ENCODE data around the gene GLIPR1L2.
"Not testable (repeated sequence)": the region's sequence is repeated elsewhere in the genome, so short reads cannot be mapped to it uniquely, and the experiment has no call there.

GLIPR1L2 gene

GRCh38 chr12:75437564-75437963 lies 46.7 kb downstream of the GLIPR1L2 start:
- DNase-seq (ENCODE audit: low read depth in 2 of 2) = peak in 1 of 2 donors; percentile 1

- no peak for DNase-seq (ENCODE audit: low read depth in 2 of 2)
These were observed 47.3 kb downstream of the GLIPR1L2 start for GRCh38 chr12:75438059-75438754.

DNA sequence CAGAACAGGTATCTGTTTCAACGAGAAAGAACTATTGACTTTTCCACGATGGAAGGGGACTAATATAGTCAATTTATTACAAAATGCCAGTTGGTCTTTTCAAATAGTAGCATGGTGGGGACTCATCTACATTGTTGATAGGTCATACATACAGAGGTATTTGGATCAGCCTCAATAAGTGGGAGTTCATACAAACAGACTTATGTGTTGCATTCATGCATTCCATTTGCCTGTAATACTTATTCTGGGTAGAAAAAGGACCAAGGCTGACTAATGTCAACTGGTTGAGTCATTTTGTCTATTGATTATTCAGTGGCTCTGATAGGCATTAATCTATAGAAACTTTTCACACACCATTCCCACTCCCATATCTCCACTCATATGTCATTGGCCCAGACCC lies 48.2 kb downstream of the GLIPR1L2 start:
- no peak for DNase-seq (ENCODE audit: low read depth in 2 of 2)

DNA sequence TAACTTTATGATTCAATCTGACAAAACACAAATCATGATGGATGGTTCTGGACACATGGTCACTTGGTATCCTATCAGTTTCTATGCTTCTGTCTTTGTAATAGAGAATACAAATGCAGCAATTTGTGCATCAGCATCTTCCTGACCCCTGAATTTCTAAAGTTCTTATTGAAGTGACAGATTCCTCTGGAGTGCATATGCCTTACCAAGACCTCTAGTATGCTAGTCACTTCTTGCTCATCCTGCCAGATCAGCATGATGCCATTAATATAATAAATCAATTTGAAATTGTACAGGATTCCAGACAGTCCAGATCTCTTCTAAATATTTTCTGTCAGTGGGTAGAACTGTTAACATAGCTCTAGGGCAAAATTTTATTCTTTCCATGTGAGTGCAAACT lies 49.0 kb downstream of the GLIPR1L2 start:
- no peak for DNase-seq (ENCODE audit: low read depth in 2 of 2)

GRCh38 chr12:75441687-75442449 lies 51.0 kb downstream of the GLIPR1L2 start:
- not testable (repeated sequence) for DNase-seq (ENCODE audit: low read depth in 2 of 2)

- not testable (repeated sequence) for DNase-seq (ENCODE audit: low read depth in 2 of 2)
These were observed 51.6 kb downstream of the GLIPR1L2 start for GRCh38 chr12:75442454-75442853.

GRCh38 chr12:75443709-75444108 lies 52.8 kb downstream of the GLIPR1L2 start:
- DNase-seq (ENCODE audit: low read depth in 2 of 2) = no peak

GRCh38 chr12:75444429-75445136 lies 53.7 kb downstream of the GLIPR1L2 start:
- DNase-seq (ENCODE audit: low read depth in 2 of 2) = no peak

GRCh38 chr12:75445137-75445507 lies 54.2 kb downstream of the GLIPR1L2 start:
- not testable (repeated sequence) for DNase-seq (ENCODE audit: low read depth in 2 of 2)

- no peak for DNase-seq (ENCODE audit: low read depth in 2 of 2)
These were observed 56.0 kb downstream of the GLIPR1L2 start for GRCh38 chr12:75446857-75447256.

DNA sequence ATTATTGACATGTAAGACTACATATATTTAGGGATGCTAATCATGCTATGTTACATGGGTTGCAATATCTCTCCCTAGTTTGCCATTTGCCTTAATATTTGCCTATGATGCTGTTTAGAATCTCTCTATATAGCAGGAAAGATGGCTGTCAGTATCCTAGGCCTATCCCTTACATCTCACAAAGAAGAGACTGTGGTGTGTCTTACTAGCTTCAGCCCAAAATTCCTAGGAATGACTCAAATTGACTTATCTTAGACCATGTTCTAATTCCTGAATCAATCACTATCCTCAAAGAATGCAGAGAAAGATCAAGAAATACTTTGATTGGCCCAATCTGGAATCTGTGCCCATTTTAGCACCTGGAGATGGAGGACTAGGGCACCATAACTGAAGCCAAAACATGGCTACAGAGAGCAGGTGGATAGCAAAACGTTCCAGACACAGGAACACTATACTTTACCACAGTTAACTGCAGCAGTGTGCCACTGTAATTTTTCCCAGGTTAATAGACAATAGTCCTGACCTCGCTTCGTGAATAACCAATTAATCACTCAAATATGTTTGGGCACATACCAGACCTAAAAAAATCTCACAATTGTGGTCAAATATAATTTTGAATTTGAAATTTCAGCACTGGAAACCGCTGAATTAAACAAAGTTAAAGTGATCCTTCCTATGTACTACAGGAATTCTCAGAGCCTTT lies 57.0 kb downstream of the GLIPR1L2 start:
- DNase-seq (ENCODE audit: low read depth in 2 of 2) = no peak

DNA sequence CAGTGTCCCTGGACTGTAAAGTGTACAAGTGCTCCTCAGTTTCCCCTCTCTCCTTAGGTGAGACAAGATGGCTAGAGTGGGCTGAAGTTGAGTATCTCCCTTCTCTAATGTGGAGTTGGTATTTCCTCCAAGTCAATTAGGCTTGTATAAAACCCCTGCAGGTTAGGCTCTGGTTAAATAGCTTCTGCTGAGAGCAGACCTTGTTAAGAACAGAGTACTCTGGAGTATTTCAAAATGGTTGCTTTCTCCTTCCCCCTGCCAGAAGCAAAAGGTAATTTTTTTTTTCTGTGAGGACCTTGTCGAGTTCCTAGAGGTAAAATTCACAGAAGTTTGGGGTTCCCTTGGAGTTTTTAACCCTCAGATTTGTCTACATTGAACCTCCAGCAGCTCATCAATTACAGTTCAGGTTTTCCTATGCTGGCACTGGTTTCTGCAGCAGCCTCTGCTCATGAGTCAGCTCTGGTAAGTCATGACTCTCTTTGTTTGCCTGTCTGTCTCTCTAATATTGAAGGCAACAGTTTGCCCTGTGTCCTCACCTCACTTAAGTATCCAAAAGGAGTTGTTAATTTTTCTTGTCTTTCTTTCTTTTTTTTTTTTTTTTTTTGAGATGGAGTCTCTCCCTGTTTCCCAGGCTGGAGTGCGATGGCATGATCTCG lies 61.9 kb downstream of the GLIPR1L2 start:
- no peak for DNase-seq (ENCODE audit: low read depth in 2 of 2)

GRCh38 chr12:75455839-75456238 lies 65.0 kb downstream of the GLIPR1L2 start:
- no peak for DNase-seq (ENCODE audit: low read depth in 2 of 2)

- no peak for DNase-seq (ENCODE audit: low read depth in 2 of 2)
These were observed 66.3 kb downstream of the GLIPR1L2 start for GRCh38 chr12:75457191-75457590.

DNA sequence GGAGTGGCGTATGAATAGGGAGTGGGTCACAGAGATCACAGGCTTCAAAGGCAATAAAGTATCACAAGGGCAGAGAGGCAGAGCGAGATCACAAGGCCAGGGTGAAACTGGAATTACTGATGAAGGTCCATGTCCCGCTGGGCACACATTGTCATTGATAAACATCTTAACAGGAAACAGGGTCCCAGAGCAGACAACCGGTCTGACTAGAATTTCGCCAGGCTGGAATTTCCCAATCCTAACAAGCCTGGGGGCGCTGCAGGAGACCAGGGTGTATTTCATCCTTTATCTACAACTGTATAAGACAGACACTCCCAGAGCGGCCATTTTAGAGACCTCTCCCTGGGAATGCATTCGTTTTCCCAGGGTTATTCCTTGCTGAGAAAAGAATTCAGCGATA lies 67.0 kb downstream of the GLIPR1L2 start:
- not testable (repeated sequence) for DNase-seq (ENCODE audit: low read depth in 2 of 2)

DNA sequence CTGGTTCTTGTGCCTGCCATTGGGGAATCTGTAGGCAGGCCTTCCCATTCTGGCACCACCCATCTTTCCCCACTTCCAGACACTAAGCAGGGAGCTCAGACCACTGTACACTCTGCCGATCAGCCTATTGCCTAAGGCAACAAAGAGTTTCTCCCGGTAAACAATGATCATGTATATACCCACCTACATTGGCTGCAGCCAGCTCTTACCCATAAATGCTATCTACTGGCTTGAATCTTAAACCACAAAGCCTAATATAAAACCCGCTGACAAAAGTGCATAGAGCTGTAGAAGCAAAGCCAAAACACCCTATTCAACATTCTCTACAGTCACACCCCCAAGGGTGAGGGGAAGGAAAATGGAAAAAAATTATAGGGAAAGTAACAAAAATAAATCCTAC lies 68.9 kb downstream of the GLIPR1L2 start:
- no peak for DNase-seq (ENCODE audit: low read depth in 2 of 2)

GRCh38 chr12:75460204-75460603 lies 69.3 kb downstream of the GLIPR1L2 start:
- no peak for DNase-seq (ENCODE audit: low read depth in 2 of 2)

DNA sequence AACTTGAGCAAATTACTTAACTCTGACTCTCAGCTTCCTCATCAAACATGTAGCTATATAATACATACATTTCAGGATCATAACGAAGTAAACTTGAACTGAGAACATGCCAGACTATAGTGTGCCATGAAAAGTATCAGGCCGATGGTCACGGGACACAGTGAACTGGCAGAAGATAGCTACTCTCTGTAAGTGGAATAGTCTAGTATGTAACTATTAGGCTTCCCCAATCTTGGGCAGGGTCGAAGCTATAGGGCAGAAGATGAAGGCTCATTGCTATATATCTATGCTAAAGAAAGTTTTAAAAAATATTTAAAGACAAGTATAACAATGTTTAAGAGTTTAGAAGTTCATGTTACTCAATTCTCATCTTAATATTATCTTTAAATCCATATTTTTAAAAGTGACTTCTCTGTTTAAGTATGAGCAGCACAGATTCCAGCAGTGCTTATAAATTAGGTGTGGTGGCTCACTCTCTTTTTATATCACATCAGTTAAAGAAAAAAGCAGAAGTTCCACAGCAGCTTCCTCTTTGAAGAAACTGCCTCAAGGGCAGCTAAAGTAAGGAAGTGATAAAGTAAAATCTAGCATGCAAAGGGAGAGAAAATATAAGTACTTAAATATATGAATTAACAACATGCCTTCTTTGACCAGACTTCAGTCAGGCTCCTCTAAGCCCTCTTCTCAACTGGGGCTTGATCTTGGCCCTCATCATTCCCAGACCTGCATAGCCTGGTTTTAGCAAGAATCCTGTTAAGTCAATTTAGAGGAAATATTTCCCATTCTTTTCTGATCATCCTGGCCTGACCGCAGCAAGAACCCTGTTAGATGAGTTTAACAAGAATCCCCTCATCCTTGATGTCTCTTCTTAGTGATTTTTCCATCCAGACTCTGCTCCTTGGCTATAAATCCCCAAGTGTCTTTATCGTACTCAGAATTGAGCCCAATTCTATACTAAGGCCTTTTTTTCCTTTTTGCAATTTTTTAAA lies 81.3 kb downstream of the GLIPR1L2 start:
- DNase-seq (ENCODE audit: low read depth in 2 of 2) = no peak

- no peak for DNase-seq (ENCODE audit: low read depth in 2 of 2)
These were observed 83.2 kb downstream of the GLIPR1L2 start for GRCh38 chr12:75474116-75474515.

DNA sequence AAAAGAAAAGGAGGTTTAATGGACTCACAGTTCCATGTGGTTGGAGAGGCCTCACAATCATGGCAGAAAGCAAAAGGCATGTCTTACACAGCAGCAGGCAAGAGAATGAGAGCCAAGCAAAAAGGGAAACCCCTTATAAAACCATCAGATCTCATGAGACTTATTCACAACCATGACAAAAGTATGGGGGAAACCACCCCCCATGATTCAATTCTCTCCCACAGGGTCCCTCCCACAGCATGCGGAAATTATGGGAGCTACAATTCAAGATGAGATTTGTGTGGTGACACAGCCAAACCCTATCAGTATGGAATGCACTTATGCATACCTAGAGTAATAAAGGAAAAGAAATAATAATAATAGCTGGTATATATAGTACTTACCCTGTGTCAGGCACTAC lies 85.2 kb downstream of the GLIPR1L2 start:
- no peak for DNase-seq (ENCODE audit: low read depth in 2 of 2)

Data from stimulated activated CD8-positive, alpha-beta memory T cell treated with anti-CD3 and anti-CD28 coated beads, Interleukin-2, amount 100 ng/mL, for 1 hour (primary cell).